Measurements from ENCODE around the gene SLC6A6.
A peak's percentile ranks its signal among the peaks of the same experiment; 100 is the strongest.

SLC6A6 gene

DNA sequence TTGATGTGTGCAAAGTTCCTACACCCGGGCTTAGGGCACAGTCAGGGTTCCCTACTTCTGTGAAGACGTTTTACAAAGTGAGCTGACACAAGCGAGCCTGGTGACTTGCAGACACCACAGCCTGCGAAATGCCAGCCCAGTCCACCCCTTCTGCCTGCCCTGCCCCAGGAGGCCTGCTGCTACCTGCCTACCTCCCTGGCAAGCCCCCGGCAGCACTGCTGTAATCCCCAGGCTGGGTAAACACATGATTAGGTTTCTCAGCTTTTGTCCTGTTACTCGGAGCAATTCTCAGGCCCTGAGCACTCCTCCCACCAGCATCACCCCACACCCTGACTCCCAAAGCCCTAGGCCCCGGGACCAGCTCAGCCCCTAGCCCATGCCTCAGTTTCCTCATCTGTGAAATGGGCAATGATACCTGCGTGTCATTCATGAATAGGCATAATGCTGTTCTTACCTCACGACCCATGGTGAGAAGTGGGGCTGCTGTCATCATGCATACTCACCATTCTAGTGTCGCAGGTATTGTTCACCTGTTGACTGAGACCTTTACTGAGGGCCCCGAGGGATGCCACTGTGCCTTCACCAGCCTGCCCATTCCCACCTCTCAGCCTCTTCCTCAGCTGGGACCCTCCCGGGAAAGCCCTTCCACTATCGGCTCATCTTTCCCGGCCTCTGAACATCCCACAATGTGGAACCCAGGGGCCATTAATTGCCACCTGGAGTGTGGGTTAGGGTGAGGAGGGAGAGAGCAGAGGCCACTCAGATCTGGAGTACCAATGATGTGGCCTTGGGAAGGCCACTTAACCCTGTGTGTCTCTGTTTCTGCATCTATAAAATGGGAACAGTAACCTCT, 31.5 kb upstream of the SLC6A6 start:
- no peak for DNase-seq

GRCh38 chr3:14371573-14372474, 30.6 kb upstream of the SLC6A6 start:
- in situ Hi-C loops (cut with HindIII; ENCODE audit: low pct_ligation_motif_present, low pct_unique_long_range_greater_than_20kb, low sequenced_read_pairs) = no loop called here
- DNase-seq = peak; percentile 82

More for the DNA sequence above, 31.5 kb upstream of the SLC6A6 start:
- in situ Hi-C loops (cut with HindIII; ENCODE audit: low pct_ligation_motif_present, low pct_unique_long_range_greater_than_20kb, low sequenced_read_pairs) = no loop called here

- DNase-seq = no peak
- in situ Hi-C loops (cut with HindIII; ENCODE audit: low pct_ligation_motif_present, low pct_unique_long_range_greater_than_20kb, low sequenced_read_pairs) = no loop called here
Observed at GRCh38 chr3:14372587-14372986, 29.8 kb upstream of the SLC6A6 start.

GRCh38 chr3:14373753-14374376, 28.5 kb upstream of the SLC6A6 start:
- in situ Hi-C loops (cut with HindIII; ENCODE audit: low pct_ligation_motif_present, low pct_unique_long_range_greater_than_20kb, low sequenced_read_pairs) = no loop called here
- no peak for DNase-seq

GRCh38 chr3:14374444-14374883, 27.9 kb upstream of the SLC6A6 start:
- in situ Hi-C loops (cut with HindIII; ENCODE audit: low pct_ligation_motif_present, low pct_unique_long_range_greater_than_20kb, low sequenced_read_pairs) = no loop called here
- DNase-seq = no peak

DNA sequence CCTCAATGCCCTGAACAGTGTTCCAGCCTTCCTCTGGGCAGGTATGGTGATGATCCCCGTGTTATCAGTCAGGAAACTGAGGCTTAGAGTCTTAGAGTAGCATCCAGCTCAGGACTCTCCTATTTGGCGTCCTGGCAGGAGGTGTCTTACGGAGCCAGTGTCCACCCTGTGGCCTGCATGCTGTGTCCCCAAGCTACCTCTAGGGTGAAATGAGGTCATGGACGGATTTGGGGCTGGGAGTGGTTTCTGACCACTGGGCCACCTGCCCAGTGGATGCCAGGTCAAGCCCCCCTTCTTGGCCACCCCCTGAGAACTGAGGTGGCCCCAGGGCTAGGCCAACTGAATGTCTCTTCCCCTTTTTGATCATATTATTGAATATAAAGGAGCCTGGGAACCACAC, 27.2 kb upstream of the SLC6A6 start:
- DNase-seq = no peak

DNA sequence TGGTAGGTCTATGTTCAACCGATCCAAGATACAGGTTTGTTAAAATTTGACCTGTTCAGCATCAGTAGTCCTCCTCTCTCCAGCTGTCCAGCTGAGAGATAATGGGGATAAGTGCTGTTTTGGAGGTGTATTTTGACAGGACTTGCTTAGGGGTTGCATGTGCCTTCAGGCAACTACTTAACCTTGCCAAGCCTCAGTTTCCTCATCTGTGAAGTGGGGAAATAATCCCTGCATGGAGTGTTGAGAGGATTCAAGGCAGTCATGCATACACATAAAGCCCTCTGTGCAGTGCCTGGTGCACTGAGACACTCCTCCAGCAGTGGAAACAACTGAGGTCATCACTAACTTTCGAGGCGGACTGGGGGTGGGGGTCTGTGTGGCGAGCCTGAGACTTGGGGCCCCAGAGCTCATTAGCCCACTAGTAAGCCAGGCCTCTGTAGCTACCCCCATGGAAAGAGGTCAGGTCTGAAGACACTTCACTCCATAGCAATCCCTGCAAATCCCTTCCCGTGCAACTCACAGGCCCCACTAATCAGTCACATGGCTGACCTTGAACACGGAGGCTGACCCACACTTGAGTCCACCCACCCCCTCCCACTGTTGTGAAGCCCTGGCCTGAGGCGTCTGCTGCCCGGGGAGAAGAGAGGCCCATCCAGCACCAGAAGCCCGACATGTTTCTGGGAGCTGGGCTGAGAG, 25.9 kb upstream of the SLC6A6 start:
- in situ Hi-C loops (cut with HindIII; ENCODE audit: low pct_ligation_motif_present, low pct_unique_long_range_greater_than_20kb, low sequenced_read_pairs) = no loop called here
- no peak for DNase-seq

More for the DNA sequence above, 27.2 kb upstream of the SLC6A6 start:
- in situ Hi-C loops (cut with HindIII; ENCODE audit: low pct_ligation_motif_present, low pct_unique_long_range_greater_than_20kb, low sequenced_read_pairs) = no loop called here

- DNase-seq = no peak
- in situ Hi-C loops (cut with HindIII; ENCODE audit: low pct_ligation_motif_present, low pct_unique_long_range_greater_than_20kb, low sequenced_read_pairs) = no loop called here
Observed at GRCh38 chr3:14377044-14377837, 25.2 kb upstream of the SLC6A6 start.

DNA sequence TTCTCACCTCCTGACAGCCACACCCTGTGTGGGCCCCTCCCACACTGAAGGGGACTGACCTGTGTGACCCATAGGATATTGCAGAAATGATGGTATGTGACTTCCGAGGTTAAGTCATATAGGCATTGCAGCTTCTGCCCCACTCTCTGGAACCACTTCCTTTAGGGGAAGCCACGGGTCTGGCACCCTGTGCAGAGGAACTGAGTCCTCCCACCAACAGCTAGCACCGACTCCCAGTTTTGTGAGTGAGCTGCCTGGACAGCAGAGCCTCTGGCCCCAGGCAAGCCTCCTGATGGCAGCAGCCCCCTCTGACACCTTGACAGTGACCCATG, 24.6 kb upstream of the SLC6A6 start:
- no peak for DNase-seq
- in situ Hi-C loops (cut with HindIII; ENCODE audit: low pct_ligation_motif_present, low pct_unique_long_range_greater_than_20kb, low sequenced_read_pairs) = no loop called here

DNA sequence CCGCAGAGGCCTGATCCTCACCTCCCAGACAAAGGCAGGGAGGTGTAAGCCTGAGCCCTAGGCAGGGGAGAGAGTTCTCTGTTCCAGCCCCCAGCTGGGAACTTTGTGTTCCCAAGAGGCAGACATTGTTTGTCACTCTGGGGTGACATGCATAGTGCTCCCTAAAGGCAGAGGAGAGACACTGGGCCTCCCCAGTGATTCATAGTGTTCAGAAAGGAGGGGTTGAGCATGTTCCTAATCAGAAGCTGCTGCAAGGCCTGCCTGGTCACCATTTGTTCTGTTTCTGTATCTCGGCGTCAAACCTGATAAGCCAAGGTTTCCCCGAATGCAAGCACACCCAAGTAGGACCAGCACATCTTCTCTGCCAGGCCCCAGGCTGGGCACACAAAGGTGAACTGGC, 24.0 kb upstream of the SLC6A6 start:
- no peak for DNase-seq
- in situ Hi-C loops (cut with HindIII; ENCODE audit: low pct_ligation_motif_present, low pct_unique_long_range_greater_than_20kb, low sequenced_read_pairs) = no loop called here

GRCh38 chr3:14379843-14380242, 22.6 kb upstream of the SLC6A6 start:
- in situ Hi-C loops (cut with HindIII; ENCODE audit: low pct_ligation_motif_present, low pct_unique_long_range_greater_than_20kb, low sequenced_read_pairs) = no loop called here
- DNase-seq = no peak

DNA sequence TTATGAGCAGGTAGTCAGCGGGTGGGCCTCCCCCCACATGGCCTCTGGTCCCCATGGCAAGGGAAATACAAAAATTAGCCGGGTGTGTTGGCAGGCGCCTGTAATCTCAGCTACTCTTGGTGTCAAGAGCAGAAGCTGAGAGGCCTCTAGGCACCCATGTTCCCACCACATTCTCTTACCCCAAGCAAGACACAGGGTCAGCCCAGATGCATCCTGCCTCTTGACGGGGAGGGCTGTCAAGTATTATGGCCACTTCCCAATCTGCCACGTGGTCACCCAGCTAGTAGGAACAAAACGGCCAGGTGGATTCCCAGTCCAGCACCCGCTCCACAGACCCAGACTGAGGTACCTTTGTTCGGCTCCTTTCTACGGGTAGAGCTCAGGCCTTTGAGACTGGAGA, 16.2 kb upstream of the SLC6A6 start:
- in situ Hi-C loops (cut with HindIII; ENCODE audit: low pct_ligation_motif_present, low pct_unique_long_range_greater_than_20kb, low sequenced_read_pairs) = no loop called here

DNA sequence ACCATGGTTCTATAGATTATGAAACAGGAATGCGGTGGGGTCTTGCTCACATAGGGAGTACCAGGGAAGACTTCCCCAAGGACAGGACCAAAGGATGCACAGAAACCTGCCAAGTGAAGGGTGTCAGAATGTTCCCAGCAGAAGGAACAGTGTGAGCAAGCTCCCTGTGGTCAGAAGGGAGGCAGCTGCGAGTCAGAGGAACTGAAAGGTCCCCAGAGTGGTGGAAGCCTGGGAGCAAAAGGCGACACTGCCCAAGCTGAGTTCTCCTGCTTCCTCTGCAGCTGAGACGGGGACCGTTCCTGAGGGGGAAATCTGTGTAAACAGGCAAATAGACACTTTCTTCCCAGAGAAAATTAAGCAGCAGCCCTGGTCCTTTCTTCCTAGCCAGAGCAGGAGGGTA, 14.2 kb upstream of the SLC6A6 start:
- no peak for DNase-seq
- in situ Hi-C loops (cut with HindIII; ENCODE audit: low pct_ligation_motif_present, low pct_unique_long_range_greater_than_20kb, low sequenced_read_pairs) = no loop called here

More for the DNA sequence above, 16.2 kb upstream of the SLC6A6 start:
- DNase-seq = no peak

DNA sequence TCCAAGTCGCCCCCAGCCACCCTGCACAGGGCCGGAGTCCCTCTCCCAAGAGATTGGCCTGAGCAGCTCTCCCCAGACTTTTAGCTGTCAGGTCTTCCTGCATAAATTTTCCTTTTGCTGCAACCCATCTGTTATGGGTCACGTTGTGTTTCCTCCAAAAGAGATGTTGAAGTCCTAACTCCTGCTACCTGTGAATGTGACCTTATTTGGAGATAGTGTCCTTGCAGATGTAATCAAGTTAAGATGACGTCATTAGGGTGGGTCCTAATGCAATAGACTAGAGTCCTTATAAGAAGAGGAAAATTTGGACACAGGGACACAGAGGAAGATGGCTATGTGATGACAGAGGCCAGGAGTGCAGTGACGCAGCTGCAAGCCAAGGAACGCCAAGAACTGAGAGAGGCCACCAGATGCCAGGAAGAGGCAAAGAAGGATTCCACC, 13.2 kb upstream of the SLC6A6 start:
- in situ Hi-C loops (cut with HindIII; ENCODE audit: low pct_ligation_motif_present, low pct_unique_long_range_greater_than_20kb, low sequenced_read_pairs) = no loop called here
- DNase-seq = no peak

GRCh38 chr3:14389716-14390115, 12.7 kb upstream of the SLC6A6 start:
- DNase-seq = no peak
- in situ Hi-C loops (cut with HindIII; ENCODE audit: low pct_ligation_motif_present, low pct_unique_long_range_greater_than_20kb, low sequenced_read_pairs) = no loop called here

GRCh38 chr3:14391033-14391432, 11.4 kb upstream of the SLC6A6 start:
- in situ Hi-C loops (cut with HindIII; ENCODE audit: low pct_ligation_motif_present, low pct_unique_long_range_greater_than_20kb, low sequenced_read_pairs) = no loop called here
- DNase-seq = no peak

DNA sequence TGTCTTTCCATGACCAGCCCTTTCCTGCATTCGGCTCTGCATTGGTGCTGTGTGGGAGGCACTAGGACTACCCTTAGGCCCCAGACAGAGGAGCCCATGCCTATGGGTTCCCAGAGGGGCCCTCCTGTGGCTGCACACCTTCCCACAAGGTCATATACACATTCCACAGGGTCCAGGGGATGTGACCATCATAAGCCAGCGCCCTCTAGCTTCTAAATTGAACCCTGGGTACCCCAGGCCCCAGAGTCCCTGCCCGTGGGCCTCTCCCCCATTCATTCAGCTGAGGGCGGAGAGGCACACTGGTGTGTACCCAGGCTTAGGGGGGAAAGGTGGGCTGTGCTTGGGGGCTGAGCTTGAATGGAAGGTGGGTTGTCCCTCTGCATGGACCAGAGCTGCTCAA, 10.2 kb upstream of the SLC6A6 start:
- no peak for DNase-seq
- in situ Hi-C loops (cut with HindIII; ENCODE audit: low pct_ligation_motif_present, low pct_unique_long_range_greater_than_20kb, low sequenced_read_pairs) = no loop called here

- no peak for DNase-seq
- in situ Hi-C loops (cut with HindIII; ENCODE audit: low pct_ligation_motif_present, low pct_unique_long_range_greater_than_20kb, low sequenced_read_pairs) = no loop called here
Observed at GRCh38 chr3:14392803-14393319, 9.5 kb upstream of the SLC6A6 start.

Measured in ACHN (cell line).